Activated CD8-positive, alpha-beta memory T cell treated with anti-CD3 and anti-CD28 coated beads, Interleukin-2, amount 50 U/mL, for 4 hours (primary cell): ENCODE measurements around the gene ABCD1.
"Not testable (repeated sequence)": the region's sequence is repeated elsewhere in the genome, so short reads cannot be mapped to it uniquely, and the experiment has no call there.

Source experiments
- DNase-seq: peaks from one replicate; pipeline ENCODE4 v3.0.0-alpha.2; 2020

ABCD1 gene

GRCh38 chrX:153694687-153695270 lies 29.9 kb upstream of the ABCD1 start:
- DNase-seq = no peak

- no peak for DNase-seq
These were observed 28.6 kb upstream of the ABCD1 start for GRCh38 chrX:153696100-153696499.

- DNase-seq = not testable (repeated sequence)
These were observed 28.1 kb upstream of the ABCD1 start for GRCh38 chrX:153696538-153696937.

- not testable (repeated sequence) for DNase-seq
These were observed 27.5 kb upstream of the ABCD1 start for GRCh38 chrX:153696986-153697722.

- no peak for DNase-seq
These were observed 26.5 kb upstream of the ABCD1 start for GRCh38 chrX:153697924-153698865.

- DNase-seq = not testable (repeated sequence)
These were observed 25.4 kb upstream of the ABCD1 start for GRCh38 chrX:153699210-153699783.

- not testable (repeated sequence) for DNase-seq
These were observed 24.8 kb upstream of the ABCD1 start for GRCh38 chrX:153699784-153700371.

GRCh38 chrX:153700376-153700945 lies 24.2 kb upstream of the ABCD1 start:
- no peak for DNase-seq

GRCh38 chrX:153700967-153701366 lies 23.7 kb upstream of the ABCD1 start:
- no peak for DNase-seq

GRCh38 chrX:153701706-153702105 lies 22.9 kb upstream of the ABCD1 start:
- DNase-seq = no peak

- DNase-seq = no peak
These were observed 22.2 kb upstream of the ABCD1 start for GRCh38 chrX:153702336-153703035.

- no peak for DNase-seq
These were observed 21.7 kb upstream of the ABCD1 start for GRCh38 chrX:153703036-153703370.

GRCh38 chrX:153704021-153704526 lies 20.6 kb upstream of the ABCD1 start:
- DNase-seq = no peak

GRCh38 chrX:153704631-153705402 lies 19.8 kb upstream of the ABCD1 start:
- DNase-seq = not testable (repeated sequence)

GRCh38 chrX:153705403-153706060 lies 19.1 kb upstream of the ABCD1 start:
- DNase-seq = not testable (repeated sequence)

GRCh38 chrX:153706799-153707198 lies 17.9 kb upstream of the ABCD1 start:
- DNase-seq = no peak

- no peak for DNase-seq
These were observed 17.2 kb upstream of the ABCD1 start for GRCh38 chrX:153707406-153707805.

GRCh38 chrX:153708415-153708814 lies 16.2 kb upstream of the ABCD1 start:
- DNase-seq = no peak

- DNase-seq = no peak
These were observed 14.7 kb upstream of the ABCD1 start for GRCh38 chrX:153709726-153710674.
